Measurements from ENCODE around the gene LYZL1.
"Not testable (repeated sequence)": the region's sequence is repeated elsewhere in the genome, so short reads cannot be mapped to it uniquely, and the experiment has no call there.

Gene LYZL1

GRCh38 chr10:29288906-29289305 is at the start of gene LYZL1:
LYZL1 (plus strand) TSS chr10:29289070; CDS start chr10:29291868, 2,798 bp downstream.
- not testable (repeated sequence) for ATAC-seq

GRCh38 chr10:29239569-29240472 is 49.0 kb upstream of the LYZL1 start:
- Mint-ChIP-seq H3K27me3 (peaks cover 9% of the 10 kb centered on the region), H3K4me1 (no peaks in the 10 kb centered on the region), H3K27ac (no peak overlapping the region), H3K4me3 (no peak overlapping the region), H3K36me3 (ENCODE audit: low read depth) (no peaks in the 10 kb centered on the region), H3K9me3 (no peaks in the 10 kb centered on the region)
- ATAC-seq (no peak), DNase-seq (peak; percentile 3)

More at GRCh38 chr10:29288906-29289305, at the start of gene LYZL1:
- H3K27me3 Mint-ChIP-seq = peaks cover 16% of the 10 kb centered on the region
- H3K27ac Mint-ChIP-seq; H3K9me3 Mint-ChIP-seq; H3K36me3 Mint-ChIP-seq (ENCODE audit: low read depth); H3K4me1 Mint-ChIP-seq; H3K4me3 Mint-ChIP-seq; DNase-seq: not testable (repeated sequence)

- Mint-ChIP-seq H3K4me3 (no peak overlapping the region), H3K36me3 (ENCODE audit: low read depth) (no peaks in the 10 kb centered on the region), H3K27me3 (peaks cover 12% of the 10 kb centered on the region), H3K9me3 (no peaks in the 10 kb centered on the region), H3K4me1 (no peaks in the 10 kb centered on the region), H3K27ac (no peak overlapping the region)
- DNase-seq (no peak), ATAC-seq (no peak)
Observed at GRCh38 chr10:29240986-29241660, 47.7 kb upstream of the LYZL1 start.

GRCh38 chr10:29241925-29242324 is 46.9 kb upstream of the LYZL1 start:
- H3K27me3 Mint-ChIP-seq = peaks cover 12% of the 10 kb centered on the region
- H3K36me3 Mint-ChIP-seq (ENCODE audit: low read depth) = no peaks in the 10 kb centered on the region
- DNase-seq (no peak), ATAC-seq (no peak)
- no peak overlapping the region for H3K27ac Mint-ChIP-seq
- no peaks in the 10 kb centered on the region for H3K9me3 Mint-ChIP-seq
- no peaks in the 10 kb centered on the region for H3K4me1 Mint-ChIP-seq
- H3K4me3 Mint-ChIP-seq = no peak overlapping the region

DNA sequence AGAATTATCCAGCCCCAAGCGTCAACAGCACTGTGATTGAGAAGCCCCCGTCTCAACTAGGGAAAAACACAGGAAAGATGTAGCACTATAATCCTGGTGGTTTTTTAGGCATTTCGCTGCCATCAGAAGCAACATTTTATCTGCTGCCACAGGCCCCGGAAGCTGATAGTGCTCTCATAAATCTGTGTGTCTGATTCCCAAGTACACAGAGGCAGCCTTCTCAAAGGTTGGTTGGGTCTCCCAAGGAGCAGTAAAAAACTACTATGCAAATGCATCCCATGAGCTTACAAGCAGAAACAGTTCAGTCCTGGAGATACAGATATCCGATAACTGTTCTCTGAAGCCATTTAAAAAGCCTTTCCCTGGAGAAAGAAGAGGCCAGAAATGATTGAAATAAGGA is 45.8 kb upstream of the LYZL1 start:
- Mint-ChIP-seq H3K27me3 (peaks cover 10% of the 10 kb centered on the region), H3K4me1 (no peaks in the 10 kb centered on the region), H3K9me3 (no peaks in the 10 kb centered on the region), H3K27ac (no peak overlapping the region), H3K36me3 (ENCODE audit: low read depth) (no peaks in the 10 kb centered on the region), H3K4me3 (no peak overlapping the region)
- DNase-seq (no peak), ATAC-seq (no peak)

GRCh38 chr10:29243750-29244149 is 45.1 kb upstream of the LYZL1 start:
- peaks cover 10% of the 10 kb centered on the region for H3K27me3 Mint-ChIP-seq
- DNase-seq (no peak), ATAC-seq (no peak)
- H3K36me3 Mint-ChIP-seq (ENCODE audit: low read depth) = no peaks in the 10 kb centered on the region
- H3K4me3 Mint-ChIP-seq = no peak overlapping the region
- no peaks in the 10 kb centered on the region for H3K9me3 Mint-ChIP-seq
- H3K4me1 Mint-ChIP-seq = no peaks in the 10 kb centered on the region
- H3K27ac Mint-ChIP-seq = no peak overlapping the region

- Mint-ChIP-seq H3K4me3 (no peak overlapping the region), H3K27ac (no peak overlapping the region), H3K9me3 (no peaks in the 10 kb centered on the region), H3K4me1 (no peaks in the 10 kb centered on the region), H3K27me3 (peaks cover 10% of the 10 kb centered on the region), H3K36me3 (ENCODE audit: low read depth) (no peaks in the 10 kb centered on the region)
- DNase-seq (no peak), ATAC-seq (no peak)
Observed at GRCh38 chr10:29244978-29245377, 43.9 kb upstream of the LYZL1 start.

DNA sequence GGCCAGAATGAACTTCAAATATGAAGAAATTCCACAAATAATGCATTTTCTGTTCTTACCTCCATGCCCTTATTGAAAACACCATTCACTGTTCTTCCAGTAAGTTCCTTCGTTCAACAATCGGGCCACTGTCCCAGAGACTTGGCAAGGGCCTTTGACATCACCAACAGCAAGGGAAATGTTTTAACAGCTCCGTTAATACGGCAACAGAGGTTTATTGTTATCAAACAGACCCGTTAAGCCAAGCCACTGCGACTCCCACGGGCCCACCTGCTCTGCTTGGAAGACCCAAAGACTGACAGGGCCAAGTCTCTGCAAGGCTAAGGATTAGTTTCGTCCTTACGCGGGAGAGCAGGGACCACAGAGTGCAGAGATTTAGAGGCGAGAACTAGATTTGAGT is 43.4 kb upstream of the LYZL1 start:
- H3K4me1 Mint-ChIP-seq = no peaks in the 10 kb centered on the region
- ATAC-seq (no peak), DNase-seq (no peak)
- no peak overlapping the region for H3K4me3 Mint-ChIP-seq
- no peaks in the 10 kb centered on the region for H3K36me3 Mint-ChIP-seq (ENCODE audit: low read depth)
- H3K27me3 Mint-ChIP-seq = peaks cover 10% of the 10 kb centered on the region
- H3K9me3 Mint-ChIP-seq = no peaks in the 10 kb centered on the region
- no peak overlapping the region for H3K27ac Mint-ChIP-seq

DNA sequence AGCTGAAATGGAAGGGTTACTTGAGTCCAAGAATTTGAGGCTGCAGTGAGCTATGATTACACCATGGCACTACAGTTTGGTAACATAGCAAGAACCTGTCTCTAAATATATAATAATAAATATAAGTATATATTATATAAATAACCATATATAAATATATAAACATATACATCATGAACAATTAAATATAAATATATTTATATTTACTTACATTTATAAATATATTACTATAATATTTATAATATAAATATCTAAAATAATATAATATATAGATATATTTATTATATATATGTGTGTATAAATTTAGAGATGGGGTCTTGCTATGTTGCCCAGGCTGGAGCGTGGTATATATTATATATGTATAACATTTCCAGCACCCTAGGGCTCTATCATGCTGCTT is 42.4 kb upstream of the LYZL1 start:
- Mint-ChIP-seq H3K27ac (no peak overlapping the region), H3K4me3 (no peak overlapping the region), H3K36me3 (ENCODE audit: low read depth) (no peaks in the 10 kb centered on the region), H3K27me3 (peaks cover 13% of the 10 kb centered on the region), H3K4me1 (no peaks in the 10 kb centered on the region), H3K9me3 (no peaks in the 10 kb centered on the region)
- DNase-seq = no peak
- no peak for ATAC-seq

DNA sequence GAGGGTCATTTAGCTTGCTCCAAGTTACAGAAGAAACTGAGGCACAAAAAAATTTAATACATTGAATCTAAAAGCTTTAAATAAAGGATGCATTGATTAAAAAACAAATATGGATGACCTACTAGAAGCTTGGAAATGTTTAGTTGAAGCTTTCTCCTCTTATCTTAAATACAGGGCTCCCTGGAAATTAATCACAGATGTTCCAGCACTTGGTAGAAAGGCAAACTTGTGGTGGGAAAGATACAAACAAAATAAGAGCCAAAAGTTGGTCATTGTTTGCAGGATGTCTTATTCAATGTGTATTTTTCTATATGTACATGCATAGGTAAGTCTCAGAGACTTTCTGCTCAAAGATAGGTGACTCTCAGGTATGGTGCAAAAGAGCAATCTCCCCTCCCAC is 40.7 kb upstream of the LYZL1 start:
- Mint-ChIP-seq H3K36me3 (ENCODE audit: low read depth) (no peaks in the 10 kb centered on the region), H3K4me3 (no peak overlapping the region), H3K27ac (no peak overlapping the region), H3K27me3 (peaks cover 16% of the 10 kb centered on the region), H3K9me3 (no peaks in the 10 kb centered on the region), H3K4me1 (no peaks in the 10 kb centered on the region)
- no peak for DNase-seq
- ATAC-seq = no peak

DNA sequence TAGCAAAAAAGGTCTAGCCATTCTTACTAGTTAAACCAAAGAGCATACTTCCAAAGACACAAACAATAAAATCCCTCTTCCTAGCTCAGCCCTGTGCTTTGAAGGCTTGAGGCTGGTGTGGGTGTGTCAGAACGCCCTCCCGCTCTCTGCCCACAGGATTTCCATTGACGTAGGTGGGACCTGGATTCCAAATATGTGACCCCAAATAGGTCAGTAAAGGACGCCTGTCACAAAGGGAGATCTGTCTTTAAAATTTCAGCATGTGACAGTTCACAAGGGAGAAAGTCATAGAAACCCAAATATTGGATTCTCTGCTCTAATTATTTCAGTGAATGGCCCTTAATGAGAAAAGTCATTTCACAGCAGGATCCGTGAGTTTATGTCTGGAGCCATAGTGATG is 39.9 kb upstream of the LYZL1 start:
- Mint-ChIP-seq H3K4me1 (no peaks in the 10 kb centered on the region), H3K27ac (no peak overlapping the region), H3K36me3 (ENCODE audit: low read depth) (no peaks in the 10 kb centered on the region), H3K4me3 (no peak overlapping the region), H3K27me3 (peaks cover 13% of the 10 kb centered on the region), H3K9me3 (no peaks in the 10 kb centered on the region)
- ATAC-seq = no peak
- DNase-seq = no peak

DNA sequence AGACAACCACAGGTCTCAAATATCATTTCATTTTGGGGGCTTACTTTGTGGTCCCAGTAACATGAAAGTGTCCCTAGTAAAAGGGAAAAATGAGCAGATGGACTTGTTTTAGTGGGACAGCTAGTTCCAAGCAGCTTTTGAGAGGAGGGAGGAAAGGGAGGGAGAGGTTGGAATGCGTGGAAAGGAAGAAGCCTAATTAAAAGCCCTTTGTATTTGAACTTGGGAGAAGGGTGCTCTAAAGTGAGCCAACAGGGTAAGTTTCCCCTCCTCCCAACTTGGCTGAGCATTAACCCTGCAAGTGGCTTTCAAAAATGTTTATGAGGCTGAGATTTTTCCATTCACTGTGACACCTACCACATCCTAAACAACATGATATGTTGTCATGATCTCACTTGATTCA is 38.8 kb upstream of the LYZL1 start:
- Mint-ChIP-seq H3K9me3 (no peaks in the 10 kb centered on the region), H3K27me3 (peaks cover 12% of the 10 kb centered on the region), H3K36me3 (ENCODE audit: low read depth) (no peaks in the 10 kb centered on the region), H3K27ac (no peak overlapping the region), H3K4me3 (no peak overlapping the region), H3K4me1 (no peaks in the 10 kb centered on the region)
- ATAC-seq (no peak), DNase-seq (no peak)

- DNase-seq = no peak
- Mint-ChIP-seq H3K4me1 (no peaks in the 10 kb centered on the region), H3K4me3 (no peak overlapping the region), H3K27me3 (peaks cover 12% of the 10 kb centered on the region), H3K9me3 (no peaks in the 10 kb centered on the region), H3K27ac (no peak overlapping the region), H3K36me3 (ENCODE audit: low read depth) (no peaks in the 10 kb centered on the region)
- peak; percentile 7 for ATAC-seq
Observed at GRCh38 chr10:29252811-29253689, 35.8 kb upstream of the LYZL1 start.

GRCh38 chr10:29253690-29254029 is 35.2 kb upstream of the LYZL1 start:
- H3K36me3 Mint-ChIP-seq (ENCODE audit: low read depth) = no peaks in the 10 kb centered on the region
- no peak for DNase-seq
- ATAC-seq = no peak
- no peak overlapping the region for H3K4me3 Mint-ChIP-seq
- H3K9me3 Mint-ChIP-seq = no peaks in the 10 kb centered on the region
- H3K27me3 Mint-ChIP-seq = peaks cover 12% of the 10 kb centered on the region
- H3K27ac Mint-ChIP-seq = no peak overlapping the region
- H3K4me1 Mint-ChIP-seq = no peaks in the 10 kb centered on the region
